ENCODE measurements around the gene KATNAL1.

The KATNAL1 gene

GRCh38 chr13:30332456-30333143, 25.2 kb upstream of the KATNAL1 start:
- DNase-seq: no peak

GRCh38 chr13:30331331-30331771, 24.0 kb upstream of the KATNAL1 start:
- DNase-seq: peak; percentile 10

- no peak for DNase-seq
These were observed 21.7 kb upstream of the KATNAL1 start for GRCh38 chr13:30329009-30329585.

DNA sequence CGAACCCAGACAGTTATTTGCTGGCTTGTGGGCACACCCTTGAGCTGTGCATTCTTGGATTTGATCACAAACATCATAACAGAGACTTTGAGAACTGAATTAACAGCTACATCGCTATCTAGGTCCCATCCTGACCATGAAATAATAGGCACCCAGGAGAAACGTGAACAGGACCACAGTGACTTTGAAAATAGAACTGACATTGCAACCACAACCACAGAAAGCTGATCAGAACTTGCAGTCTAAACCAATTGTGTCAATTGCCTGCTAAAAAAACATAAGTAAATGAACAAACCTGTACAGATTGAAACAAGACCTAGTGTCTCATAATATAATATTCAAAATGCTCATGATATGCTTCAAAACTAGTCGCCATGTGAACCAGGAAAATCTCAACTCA, 18.3 kb upstream of the KATNAL1 start:
- DNase-seq: no peak

DNA sequence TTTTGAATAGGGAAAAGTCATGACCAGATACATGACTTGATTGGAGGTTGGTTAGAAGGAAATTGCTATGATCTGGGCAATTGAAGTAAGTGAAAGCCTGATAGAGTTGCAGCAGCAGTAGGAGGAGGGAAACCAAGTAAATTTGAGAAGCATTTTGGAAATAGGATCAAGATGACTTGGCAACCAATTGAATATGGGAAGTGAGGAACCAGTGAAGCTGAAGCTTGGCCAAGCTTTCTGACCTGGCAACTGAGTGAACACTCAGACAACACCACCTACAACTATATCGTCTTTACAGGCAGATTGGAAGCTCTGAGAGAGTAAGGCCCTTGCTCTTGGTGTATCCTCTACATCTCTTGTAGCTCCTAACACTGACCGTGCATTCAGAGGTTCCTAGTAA, 16.2 kb upstream of the KATNAL1 start:
- DNase-seq: no peak

DNA sequence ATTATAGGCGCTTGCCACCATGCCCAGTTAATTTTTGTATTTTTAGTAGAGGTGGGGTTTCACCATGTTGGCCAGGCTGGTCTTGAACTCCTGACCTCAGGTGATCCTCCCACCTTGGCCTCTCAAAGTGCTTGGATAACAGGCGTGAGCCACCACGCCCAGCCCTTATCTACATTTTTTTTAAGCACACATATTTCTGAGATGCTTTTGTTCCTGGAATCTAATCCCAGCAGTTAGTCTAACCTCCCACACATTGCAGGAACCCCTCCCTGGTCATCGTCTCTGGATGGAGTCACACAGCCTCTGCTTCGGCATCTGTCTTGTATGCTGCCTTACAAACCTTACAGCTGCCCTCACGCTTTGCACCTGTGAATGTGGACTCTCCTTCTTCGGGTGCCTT, 15.1 kb upstream of the KATNAL1 start:
- DNase-seq: no peak

GRCh38 chr13:30321256-30321655, 13.9 kb upstream of the KATNAL1 start:
- no peak for DNase-seq

GRCh38 chr13:30319655-30320054, 12.3 kb upstream of the KATNAL1 start:
- no peak for DNase-seq

GRCh38 chr13:30319130-30319529, 11.8 kb upstream of the KATNAL1 start:
- DNase-seq: no peak

DNA sequence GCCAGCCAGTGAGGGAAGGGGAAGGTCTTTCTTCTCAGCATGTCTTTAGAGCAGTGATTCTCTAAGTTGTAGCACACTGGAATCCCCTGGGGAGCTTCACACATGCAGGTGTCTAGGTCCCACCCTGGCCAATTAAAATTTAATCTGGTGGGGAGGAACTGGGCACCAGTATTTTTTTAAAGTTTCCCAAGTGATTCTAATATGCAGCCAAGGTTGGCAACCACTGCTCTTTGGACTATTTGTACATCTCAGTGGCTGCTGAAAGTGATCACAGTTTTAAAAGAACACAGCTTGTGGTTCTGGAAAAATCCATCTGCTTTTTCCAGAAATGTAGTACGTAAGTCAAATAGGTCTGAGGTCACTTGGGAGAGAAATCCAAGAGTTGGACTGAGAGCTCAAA, 10.7 kb upstream of the KATNAL1 start:
- DNase-seq: no peak

DNA sequence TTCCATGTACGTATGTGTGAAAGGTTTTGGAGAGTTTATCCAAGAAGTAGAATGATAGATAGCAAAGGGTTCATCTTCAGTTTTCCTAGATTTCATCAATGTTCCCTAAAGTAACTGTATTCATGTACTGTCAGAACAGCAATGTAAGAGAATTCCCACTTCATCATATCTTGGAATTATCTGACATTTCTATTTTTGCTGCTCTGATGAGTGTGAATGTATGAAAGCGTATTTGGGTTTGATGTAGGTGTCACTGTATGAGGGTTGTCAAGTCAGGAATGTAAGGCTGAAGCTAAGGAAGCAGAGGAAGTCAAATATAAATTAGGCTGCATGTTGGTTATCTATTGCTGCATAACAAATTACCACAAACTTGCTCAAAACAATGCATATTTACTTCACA, 7.2 kb upstream of the KATNAL1 start:
- no peak for DNase-seq

GRCh38 chr13:30314069-30314468, 6.7 kb upstream of the KATNAL1 start:
- no peak for DNase-seq

- DNase-seq: no peak
These were observed 6.0 kb upstream of the KATNAL1 start for GRCh38 chr13:30313311-30313710.

- no peak for DNase-seq
These were observed 5.6 kb upstream of the KATNAL1 start for GRCh38 chr13:30312904-30313303.

- DNase-seq: no peak
These were observed 1.2 kb upstream of the KATNAL1 start for GRCh38 chr13:30308548-30308947.

DNA sequence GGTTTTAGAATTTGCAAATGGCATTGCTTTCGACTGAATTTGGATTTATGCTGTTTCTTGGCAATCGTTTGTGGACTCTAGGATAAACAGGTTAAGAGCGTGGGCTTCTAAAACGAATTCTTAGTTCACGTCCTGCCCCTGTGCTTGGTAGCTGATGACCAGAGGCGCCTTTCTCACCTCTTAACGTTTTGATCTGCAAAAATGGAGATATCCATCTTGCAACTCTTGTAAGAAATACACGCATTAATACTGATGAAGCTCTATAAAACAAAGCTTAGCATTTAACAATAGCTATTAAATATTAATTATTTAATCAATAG, 580 bp upstream of the KATNAL1 start:
- DNase-seq: no peak

- DNase-seq: peak; percentile 92
These were observed 573 bp downstream of the KATNAL1 start for GRCh38 chr13:30306762-30307193.

DNA sequence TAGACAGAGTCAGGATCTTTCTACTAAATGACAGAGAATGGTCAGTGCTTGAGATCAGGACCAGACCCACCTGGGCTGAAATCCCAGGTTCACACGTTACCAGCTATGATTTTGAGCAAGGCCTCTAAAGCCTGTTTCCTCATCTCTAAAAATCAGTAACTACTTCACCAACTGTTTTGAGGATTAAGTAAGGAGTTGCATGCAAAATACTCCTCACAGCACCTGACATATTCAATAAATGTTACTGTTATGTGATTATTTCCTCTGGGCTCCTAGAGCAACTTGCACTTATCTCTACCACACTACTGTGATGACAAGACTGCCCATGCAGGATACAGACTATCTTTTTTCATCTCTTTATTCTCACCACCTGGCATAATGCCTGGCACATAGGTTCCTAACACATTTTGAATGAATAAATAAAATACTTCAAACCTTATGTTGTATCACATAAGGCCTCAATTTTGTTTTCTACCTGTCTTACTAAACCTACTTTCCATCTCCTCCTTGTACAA, 1.8 kb downstream of the KATNAL1 start:
- DNase-seq: no peak

GRCh38 chr13:30303269-30303668, 4.1 kb downstream of the KATNAL1 start:
- DNase-seq: no peak

- DNase-seq: no peak
These were observed 5.5 kb downstream of the KATNAL1 start for GRCh38 chr13:30301827-30302226.

GRCh38 chr13:30300596-30300995, 6.8 kb downstream of the KATNAL1 start:
- DNase-seq: no peak

- no peak for DNase-seq
These were observed 7.6 kb downstream of the KATNAL1 start for GRCh38 chr13:30299786-30300185.

GRCh38 chr13:30295116-30295515, 12.2 kb downstream of the KATNAL1 start:
- DNase-seq: no peak

GRCh38 chr13:30294004-30294403, 13.3 kb downstream of the KATNAL1 start:
- DNase-seq: no peak

DNA sequence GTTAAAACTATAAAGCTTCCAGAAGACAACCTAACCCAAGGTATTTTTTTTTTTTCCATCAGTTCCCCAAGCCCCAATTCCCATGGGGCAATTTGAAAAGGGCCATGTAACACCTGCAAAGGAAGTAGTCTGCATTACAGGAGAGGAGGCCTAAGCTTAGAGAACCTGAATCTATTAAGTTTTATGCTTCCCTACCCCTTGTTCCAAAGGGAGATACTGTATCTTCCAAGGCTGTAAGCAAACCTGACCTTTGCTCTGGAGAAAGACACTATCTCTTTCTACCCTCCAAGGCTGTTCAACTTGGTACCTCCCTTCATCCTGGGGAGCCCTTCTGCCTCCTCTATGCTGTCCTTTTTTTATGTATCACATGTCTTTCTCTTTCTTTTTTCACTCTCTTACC, 15.0 kb downstream of the KATNAL1 start:
- no peak for DNase-seq

All from RPMI8226 (cell line).